ENCODE results near the gene CCL20.

CCL20 gene

GRCh38 chr2:227812001-227812400, 1.6 kb upstream of the CCL20 start:
- POLR2A ChIA-PET = no interaction called here
- CTCF ChIA-PET = interaction anchor here (2.8 kb wide), 1 partner anchor 28 kb away, joined by 9 read pairs; no protein-coding TSS in a partner anchor
- TF ChIP-seq CTCF (IDR thresholded peaks at IDR 0.05; ENCODE audit: control extremely low read depth, extremely low read depth, low read depth, missing control alignments) = no peak
- no peak for DNase-seq (ENCODE audit: extremely low spot score)

- DNase-seq (ENCODE audit: extremely low spot score) = no peak
- CTCF ChIA-PET = interaction anchor here (1.1 to 1.8 kb wide), 3 partner anchors 22 to 155 kb away, joined by 3 to 6 read pairs (median 3); no protein-coding TSS in a partner anchor
- POLR2A ChIA-PET = no interaction called here
- no peak for TF ChIP-seq CTCF (IDR thresholded peaks at IDR 0.05; ENCODE audit: control extremely low read depth, extremely low read depth, low read depth, missing control alignments)
Observed at GRCh38 chr2:227813229-227813561, 447 bp upstream of the CCL20 start.

GRCh38 chr2:227815066-227815465, 1.4 kb downstream of the CCL20 start:
- POLR2A ChIA-PET = no interaction called here
- CTCF ChIA-PET = no interaction called here
- DNase-seq (ENCODE audit: extremely low spot score) = no peak
- no peak for TF ChIP-seq CTCF (IDR thresholded peaks at IDR 0.05; ENCODE audit: control extremely low read depth, extremely low read depth, low read depth, missing control alignments)

- CTCF ChIA-PET = interaction anchor here (0.9 to 2.0 kb wide), 3 partner anchors 14 to 51 kb away, joined by 3 to 7 read pairs (median 3); no protein-coding TSS in a partner anchor
- POLR2A ChIA-PET = no interaction called here
- DNase-seq (ENCODE audit: extremely low spot score) = no peak
- no peak for TF ChIP-seq CTCF (IDR thresholded peaks at IDR 0.05; ENCODE audit: control extremely low read depth, extremely low read depth, low read depth, missing control alignments)
Observed at GRCh38 chr2:227816507-227817294, 3.1 kb downstream of the CCL20 start.

- no peak for DNase-seq (ENCODE audit: extremely low spot score)
- no peak for TF ChIP-seq CTCF (IDR thresholded peaks at IDR 0.05; ENCODE audit: control extremely low read depth, extremely low read depth, low read depth, missing control alignments)
- ChIA-PET POLR2A (no interaction called here), CTCF (interaction anchor here (1.3 to 2.0 kb wide), 2 partner anchors 15 to 51 kb away, joined by 3 to 7 read pairs; no protein-coding TSS in a partner anchor)
Observed at GRCh38 chr2:227817336-227817735, 3.7 kb downstream of the CCL20 start.

- POLR2A ChIA-PET = interaction anchor here (0.6 kb wide), 1 partner anchor 257 kb away, joined by 8 read pairs; no protein-coding TSS in a partner anchor
- no peak for TF ChIP-seq CTCF (IDR thresholded peaks at IDR 0.05; ENCODE audit: control extremely low read depth, extremely low read depth, low read depth, missing control alignments)
- CTCF ChIA-PET = interaction anchor here (0.9 to 2.1 kb wide), 2 partner anchors 28 to 52 kb away, joined by 3 to 5 read pairs; no protein-coding TSS in a partner anchor
- DNase-seq (ENCODE audit: extremely low spot score) = no peak
Observed at GRCh38 chr2:227817850-227818674, 4.4 kb downstream of the CCL20 start.
